IMR-90 (cell line): Measurements from ENCODE around the gene SLC1A7. TPM values are rescaled to one million over a fixed set of nuclear protein-coding genes. Genes with fewer than 3 reads are reported as not detected.

ENCODE experiments used
- ATAC-seq: fragments of 200-7000 bp; cut with Tn5 transposase; 2 replicates; pipeline ENCODE4 v1.9.1; 2020; ENCODE audit warnings: low read depth, mild to moderate bottlenecking, moderate library complexity
- BruUV-seq: library from RNA; stranded (reverse); fragments of 400-500 nt; replicated peaks from 2 replicates; lab custom pipeline; 2021; lab: Mats Ljungman, UMichigan
- CTCF ChIA-PET: fragments of 300-600 bp; formaldehyde crosslinking; extraction: SDS; loops from one replicate; lab custom pipeline; 2021; ENCODE audit warnings: antibody characterized with exemption; lab: Yijun Ruan, JAX
- POLR2A ChIA-PET: fragments of 300-600 bp; sonication (Branson Sonifier 250); formaldehyde crosslinking; loops from one replicate; lab custom pipeline; 2022; ENCODE audit warnings: antibody characterized with exemption; ENCODE audit not compliant: unreplicated experiment; lab: Charles Lee
- DNase-seq: peaks from one replicate; pipeline ENCODE4 v3.0.0; 2013
- H2AFZ ChIP-seq: replicated peaks from 2 replicates; pipeline ENCODE3; 2013; ENCODE audit warnings: low read length, mild to moderate bottlenecking; ENCODE audit not compliant: poor library complexity
- H2AK5ac ChIP-seq: 2 replicates; pipeline ENCODE4 v1.6.1; 2013; ENCODE audit warnings: low read depth, low read length, inconsistent platforms
- H2AK9ac ChIP-seq: replicated peaks from 2 replicates; pipeline ENCODE3; 2013; ENCODE audit warnings: mild to moderate bottlenecking, low read depth, low read length, moderate library complexity; ENCODE audit not compliant: poor library complexity
- H2BK120ac ChIP-seq: 2 replicates; pipeline ENCODE4 v1.6.1; 2013; ENCODE audit warnings: low read depth, low read length, inconsistent platforms
- H2BK15ac ChIP-seq: 3 replicates; pipeline ENCODE4 v1.6.1; 2013; ENCODE audit warnings: low read depth, low read length, inconsistent platforms
- H2BK20ac ChIP-seq: 2 replicates; pipeline ENCODE4 v1.6.1; 2013; ENCODE audit warnings: low read depth, mild to moderate bottlenecking, inconsistent platforms, low read length, moderate library complexity
- H2BK5ac ChIP-seq: 2 replicates; pipeline ENCODE4 v1.6.1; 2013; ENCODE audit warnings: mild to moderate bottlenecking, low read depth, low read length, inconsistent platforms; ENCODE audit not compliant: poor library complexity, severe bottlenecking
- H3K14ac ChIP-seq: replicated peaks from 2 replicates; pipeline ENCODE4 v1.6.1; 2013; ENCODE audit warnings: low read depth, low read length, inconsistent platforms
- H3K18ac ChIP-seq: 2 replicates; pipeline ENCODE4 v1.6.1; 2013; ENCODE audit warnings: low read depth, low read length, control low read depth
- H3K23ac ChIP-seq: 2 replicates; pipeline ENCODE4 v1.6.1; 2013; ENCODE audit warnings: low read depth, low read length, inconsistent platforms
- H3K27ac ChIP-seq: 2 replicates; pipeline ENCODE4 v1.5.1; 2013; ENCODE audit warnings: mild to moderate bottlenecking, control low read depth, low read length; ENCODE audit not compliant: insufficient read depth
- H3K27me3 ChIP-seq: 2 replicates; pipeline ENCODE4 v1.6.1; 2013; ENCODE audit warnings: low read length; ENCODE audit not compliant: control insufficient read depth, insufficient read depth
- H3K36me3 ChIP-seq: 2 replicates; pipeline ENCODE4 v1.6.1; 2013; ENCODE audit warnings: low read length, mixed read lengths; ENCODE audit not compliant: control insufficient read depth, insufficient read depth
- H3K4ac ChIP-seq: 2 replicates; pipeline ENCODE4 v1.6.1; 2013; ENCODE audit warnings: low read depth, low read length, inconsistent platforms
- H3K4me1 ChIP-seq: 2 replicates; pipeline ENCODE4 v1.6.1; 2013; ENCODE audit warnings: low read length, mixed read lengths; ENCODE audit not compliant: control insufficient read depth, insufficient read depth
- H3K4me2 ChIP-seq: 2 replicates; pipeline ENCODE4 v1.6.1; 2013; ENCODE audit warnings: low read depth, mild to moderate bottlenecking, control low read depth, low read length, moderate library complexity
- H3K4me3 ChIP-seq: 2 replicates; pipeline ENCODE4 v1.5.1; 2013; ENCODE audit warnings: low read depth, mild to moderate bottlenecking, control low read depth, low read length, moderate library complexity; ENCODE audit not compliant: insufficient read depth
- H3K56ac ChIP-seq: 2 replicates; pipeline ENCODE4 v1.6.1; 2013; ENCODE audit warnings: low read length, inconsistent platforms; ENCODE audit not compliant: insufficient read depth; ENCODE audit errors: extremely low read depth
- H3K79me1 ChIP-seq, 2 experiments: 2 replicates each; pipeline ENCODE4 v1.6.1; 2013; ENCODE audit warnings: low read length in 2 of 2, inconsistent platforms in 1 of 2, low read depth in 1 of 2
- H3K9ac ChIP-seq: 2 replicates; pipeline ENCODE4 v1.6.1; 2013; ENCODE audit warnings: low read depth, low read length, control low read depth
- H3K9me1 ChIP-seq: 2 replicates; pipeline ENCODE4 v1.6.1; 2013; ENCODE audit warnings: low read length, inconsistent platforms; ENCODE audit not compliant: insufficient read depth
- H3K9me3 ChIP-seq: 2 replicates; pipeline ENCODE4 v1.6.1; 2013; ENCODE audit warnings: low read length; ENCODE audit not compliant: control insufficient read depth, insufficient read depth
- H4K20me1 ChIP-seq: 2 replicates; pipeline ENCODE4 v1.6.1; 2013; ENCODE audit warnings: low read length, inconsistent platforms; ENCODE audit not compliant: insufficient read depth
- H4K5ac ChIP-seq: 2 replicates; pipeline ENCODE4 v1.6.1; 2013; ENCODE audit warnings: mild to moderate bottlenecking, low read depth, low read length, control low read depth
- H4K8ac ChIP-seq, 2 experiments: 2 replicates each; pipeline ENCODE4 v1.6.1; 2013; ENCODE audit warnings: low read depth in 2 of 2, low read length in 2 of 2, control low read depth in 1 of 2, inconsistent platforms in 1 of 2
- H4K91ac ChIP-seq: 2 replicates; pipeline ENCODE4 v1.6.1; 2013; ENCODE audit warnings: low read depth, low read length, inconsistent platforms; ENCODE audit not compliant: insufficient read depth
- CEBPB ChIP-seq: IDR thresholded peaks from 2 replicates; pipeline ENCODE4 v1.6.1; 2012; ENCODE audit warnings: low read depth, low read length, improper control_type of control experiment
- MAFK ChIP-seq: IDR thresholded peaks from 2 replicates; pipeline ENCODE4 v1.6.1; 2012; ENCODE audit warnings: low read depth, low read length, improper control_type of control experiment
- MAZ ChIP-seq: IDR thresholded peaks from 2 replicates; pipeline ENCODE4 v1.6.1; 2012; ENCODE audit warnings: low read depth, mild to moderate bottlenecking, low read length, improper control_type of control experiment, moderate library complexity, borderline replicate concordance
- MXI1 ChIP-seq: IDR thresholded peaks from 2 replicates; pipeline ENCODE4 v1.6.1; 2012; ENCODE audit warnings: low read depth, mild to moderate bottlenecking, low read length, moderate library complexity, borderline replicate concordance
- RCOR1 ChIP-seq: IDR thresholded peaks from 2 replicates; pipeline ENCODE4 v1.6.1; 2012; ENCODE audit warnings: mild to moderate bottlenecking, low read length, improper control_type of control experiment; ENCODE audit not compliant: insufficient replicate concordance
- RFX5 ChIP-seq: IDR thresholded peaks from 2 replicates; pipeline ENCODE4 v1.8.0; 2012; ENCODE audit warnings: low read depth, mild to moderate bottlenecking, low read length, moderate library complexity
- SMC3 ChIP-seq: fragments of 150-350 bp; IDR thresholded peaks from 2 replicates; pipeline ENCODE4 v1.6.1; 2016; ENCODE audit warnings: low read depth, mild to moderate bottlenecking, antibody characterized with exemption, low read length, moderate library complexity
- WGBS, 2 experiments: methylation state at CpG; one replicate each; pipeline versions ENCODE4 v1.1.5 to v1.1.7; 2013; ENCODE audit warnings: missing lambda C conversion rate in 2 of 2; ENCODE audit not compliant: insufficient read length in 1 of 2; ENCODE audit errors: extremely low coverage in 2 of 2; 5-methylcytosine and 5-hydroxymethylcytosine counted together
- dilution Hi-C: fragments of 300-500 bp; cut with HindIII; formaldehyde crosslinking; loops from one replicate; pipeline ENCODE4 v1.14.3; 2018; ENCODE audit warnings: low sequenced_read_pairs; ENCODE audit not compliant: unreplicated experiment
- in situ Hi-C: fragments of 300-500 bp; cut with MboI; formaldehyde crosslinking; loops from 3 replicates; pipeline ENCODE4 v1.14.3; 2019; ENCODE audit warnings: low sequenced_read_pairs, inconsistent platforms, mixed read lengths
- intact Hi-C: fragments of 100-400 bp; cut with micrococcal nuclease; formaldehyde crosslinking; loops from 2 replicates; pipeline ENCODE4 v1.10.0; 2022
- polyA plus RNA-seq, 3 experiments: library from polyadenylated mRNA; depleted of rRNA; stranded (reverse); fragments of >200 nt; gene quantifications; 2 replicates each; pipeline ENCODE4 v1.2.3, GENCODE V29; 2012; ENCODE audit warnings: low replicate concordance in 1 of 3
- total RNA-seq: library from RNA; depleted of rRNA; stranded (reverse); fragments of >200 nt; gene quantifications from 2 replicates; pipeline ENCODE4 v1.2.3, GENCODE V29; 2012

Gene SLC1A7
- total and polyA plus RNA-seq, 2 of the 4 experiments (the other 2 are of a cell fraction): 0.05 TPM; not detected in 1

GRCh38 chr1:53078333-53079101 lies 63.9 kb downstream of the SLC1A7 start:
- H3K9me3 ChIP-seq: no peaks in the 10 kb centered on the region
- H3K4me1 ChIP-seq: no peaks in the 10 kb centered on the region; the same call in 1 of the 2 replicates
- no peak overlapping the region for H2BK20ac ChIP-seq
- H4K91ac ChIP-seq: no peak overlapping the region
- no peak overlapping the region for H2BK120ac ChIP-seq
- no peaks in the 10 kb centered on the region for H3K27me3 ChIP-seq
- intact Hi-C loops (no loop called here), dilution Hi-C loops (no loop called here), in situ Hi-C loops (no loop called here)
- H3K36me3 ChIP-seq: peaks cover 34% of the 10 kb centered on the region
- H3K4ac ChIP-seq: no peak overlapping the region
- H3K23ac ChIP-seq: no peak overlapping the region
- H2AFZ ChIP-seq: no peak overlapping the region
- TF ChIP-seq RCOR1: no peak
- TF ChIP-seq MAFK: no peak
- no peak for TF ChIP-seq SMC3
- TF ChIP-seq CEBPB: no peak
- no peak for TF ChIP-seq MAZ
- no peak for TF ChIP-seq MXI1
- no peak for TF ChIP-seq RFX5
- H4K5ac ChIP-seq: no peak overlapping the region
- H3K56ac ChIP-seq: no peak overlapping the region
- no peaks in the 10 kb centered on the region; the same call in 1 of the 2 replicates for H3K9me1 ChIP-seq
- H2AK5ac ChIP-seq: no peak overlapping the region
- no peak overlapping the region for H2BK15ac ChIP-seq
- H3K18ac ChIP-seq: no peak overlapping the region
- ChIA-PET CTCF (no interaction called here), POLR2A (no interaction called here)
- ATAC-seq: no peak
- H3K4me2 ChIP-seq: no peak overlapping the region
- H3K9ac ChIP-seq: no peak overlapping the region
- 96% methylated on average over 37 of the region's 46 CpGs; no CpG with 5 or more reads in 1 of the 2 experiments for WGBS, 2 experiments
- H2AK9ac ChIP-seq: no peak overlapping the region
- no peak overlapping the region for H3K14ac ChIP-seq
- no peak overlapping the region for H3K4me3 ChIP-seq
- no peak overlapping the region for H3K27ac ChIP-seq
- no peak overlapping the region for H2BK5ac ChIP-seq
- H4K8ac ChIP-seq: no peak overlapping the region
- H4K20me1 ChIP-seq: no peaks in the 10 kb centered on the region
- no peaks in the 10 kb centered on the region for H3K79me1 ChIP-seq
- no peak for DNase-seq
- no TSS peak for BruUV-seq
